22Rv1 (cell line): Measurements from ENCODE around the gene C13orf42.

Experiments used
- H3K27ac ChIP-seq: fragments of 450-650 bp; 2 replicates; pipeline ENCODE4 v1.5.1; 2017
- ZFX ChIP-seq: fragments of 450-650 bp; IDR thresholded peaks from 2 replicates; pipeline ENCODE4 v1.6.1; 2017; ENCODE audit warnings: antibody characterized with exemption, borderline replicate concordance
- TF ChIP-seq, protein P1 (sequence below): fragments of 450-650 bp; IDR thresholded peaks from 2 replicates; pipeline ENCODE4 v1.5.1; 2017; ENCODE audit warnings: mild to moderate bottlenecking

Gene C13orf42

DNA sequence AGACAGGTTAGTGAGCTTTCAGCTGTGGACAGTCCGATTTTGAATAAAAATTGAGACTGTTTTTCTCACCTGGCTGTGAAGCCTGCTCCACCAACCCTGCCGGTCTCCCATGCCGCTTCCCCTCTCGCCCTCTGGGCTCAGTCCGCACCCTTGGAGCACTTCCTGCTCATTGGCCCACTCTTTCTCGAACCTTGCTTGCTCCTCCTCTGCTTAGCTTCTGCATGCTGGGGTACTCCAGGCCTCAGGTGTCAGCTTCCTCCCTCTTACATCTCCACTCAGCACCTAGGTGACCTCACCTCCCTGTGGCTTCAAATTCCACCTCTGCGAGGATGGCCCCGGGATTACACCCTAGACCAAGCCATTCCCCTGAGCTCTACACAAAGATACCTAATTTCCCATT, 39.6 kb downstream of the C13orf42 start:
- no peak for TF ChIP-seq ZFX
- TF ChIP-seq, protein P1, sequence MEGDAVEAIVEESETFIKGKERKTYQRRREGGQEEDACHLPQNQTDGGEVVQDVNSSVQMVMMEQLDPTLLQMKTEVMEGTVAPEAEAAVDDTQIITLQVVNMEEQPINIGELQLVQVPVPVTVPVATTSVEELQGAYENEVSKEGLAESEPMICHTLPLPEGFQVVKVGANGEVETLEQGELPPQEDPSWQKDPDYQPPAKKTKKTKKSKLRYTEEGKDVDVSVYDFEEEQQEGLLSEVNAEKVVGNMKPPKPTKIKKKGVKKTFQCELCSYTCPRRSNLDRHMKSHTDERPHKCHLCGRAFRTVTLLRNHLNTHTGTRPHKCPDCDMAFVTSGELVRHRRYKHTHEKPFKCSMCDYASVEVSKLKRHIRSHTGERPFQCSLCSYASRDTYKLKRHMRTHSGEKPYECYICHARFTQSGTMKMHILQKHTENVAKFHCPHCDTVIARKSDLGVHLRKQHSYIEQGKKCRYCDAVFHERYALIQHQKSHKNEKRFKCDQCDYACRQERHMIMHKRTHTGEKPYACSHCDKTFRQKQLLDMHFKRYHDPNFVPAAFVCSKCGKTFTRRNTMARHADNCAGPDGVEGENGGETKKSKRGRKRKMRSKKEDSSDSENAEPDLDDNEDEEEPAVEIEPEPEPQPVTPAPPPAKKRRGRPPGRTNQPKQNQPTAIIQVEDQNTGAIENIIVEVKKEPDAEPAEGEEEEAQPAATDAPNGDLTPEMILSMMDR, result no peak
- H3K27ac ChIP-seq, result no peak overlapping the region

DNA sequence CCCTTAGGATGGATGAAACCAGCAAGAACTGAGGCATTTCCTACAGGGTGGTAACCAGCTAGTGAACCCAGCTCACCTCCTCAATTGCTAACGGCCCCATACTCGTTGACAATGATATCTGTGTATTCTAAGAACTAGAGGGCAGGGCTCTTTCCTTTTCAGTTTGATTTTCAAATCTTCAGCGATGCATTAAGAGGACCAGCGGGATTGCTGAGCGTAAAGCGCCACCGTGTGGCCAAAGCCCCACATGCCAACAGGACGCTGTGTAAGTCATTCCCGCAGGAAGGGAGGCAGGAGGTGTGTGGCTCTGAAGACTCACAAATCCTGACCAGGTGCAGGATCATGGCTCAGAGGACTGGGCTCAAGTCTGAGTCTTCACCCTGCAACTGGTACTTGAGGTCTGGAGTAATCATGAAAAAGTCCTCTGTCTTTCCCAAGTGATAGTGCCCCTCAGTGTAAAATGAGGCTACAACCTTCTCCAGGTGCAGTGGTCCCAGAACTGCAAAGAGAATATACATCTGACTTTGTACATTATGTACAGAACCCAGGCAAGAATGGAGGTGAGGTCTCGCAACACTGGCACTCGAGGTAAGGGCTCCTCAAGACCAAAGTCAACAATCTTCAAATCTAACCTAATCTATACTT, 40.9 kb downstream of the C13orf42 start:
- no peak for TF ChIP-seq ZFX
- TF ChIP-seq, protein P1, result peak; percentile 90

DNA sequence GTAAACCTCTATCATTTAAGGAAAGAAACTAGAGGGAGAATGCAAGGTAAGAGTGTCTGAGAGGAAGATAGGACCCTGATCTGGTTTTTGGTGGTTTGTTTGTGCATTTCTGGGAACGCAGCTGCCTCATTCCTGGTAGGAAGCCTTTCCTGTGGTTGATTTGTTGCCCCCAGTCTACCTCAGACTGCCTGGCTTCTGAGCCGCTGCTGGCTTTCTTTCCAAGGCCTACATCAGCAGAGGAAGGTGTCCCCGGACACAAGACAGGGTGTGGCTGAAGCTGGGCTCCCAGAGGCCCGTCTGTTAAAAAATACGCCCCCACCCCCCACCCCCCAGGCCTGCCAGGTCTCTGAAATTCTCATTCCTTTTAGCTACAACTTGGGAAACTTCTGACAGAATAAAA, 42.6 kb downstream of the C13orf42 start:
- TF ChIP-seq ZFX, result no peak
- TF ChIP-seq, protein P1, result no peak
- H3K27ac ChIP-seq, result no peak overlapping the region

More for the DNA sequence above, 40.9 kb downstream of the C13orf42 start:
- H3K27ac ChIP-seq, result no peak overlapping the region

GRCh38 chr13:51067706-51068105, 43.4 kb downstream of the C13orf42 start:
- TF ChIP-seq, protein P1, result no peak
- no peak for TF ChIP-seq ZFX
- H3K27ac ChIP-seq, result no peak overlapping the region

GRCh38 chr13:51067210-51067701, 43.8 kb downstream of the C13orf42 start:
- no peak overlapping the region for H3K27ac ChIP-seq
- no peak for TF ChIP-seq ZFX
- TF ChIP-seq, protein P1, result no peak

- no peak overlapping the region for H3K27ac ChIP-seq
- no peak for TF ChIP-seq ZFX
- TF ChIP-seq, protein P1, result no peak
These were observed 44.8 kb downstream of the C13orf42 start for GRCh38 chr13:51066091-51066831.

- TF ChIP-seq, protein P1, result no peak
- no peak for TF ChIP-seq ZFX
- no peak overlapping the region for H3K27ac ChIP-seq
These were observed 45.5 kb downstream of the C13orf42 start for GRCh38 chr13:51065372-51066090.
